Testis (tissue), 3 donors: Measurements from ENCODE around the gene EFEMP2. TPM values are rescaled to one million over a fixed set of nuclear protein-coding genes. Genes with fewer than 3 reads are reported as not detected.

ENCODE experiments used
- DNase-seq: peaks from one replicate; pipeline ENCODE4 v3.0.0-alpha.2; 2019
- H3K27ac ChIP-seq, 2 donors: fragments of 200-600 bp; sonication (generic); one replicate each; pipeline ENCODE4 v1.5.1; 2019
- H3K27me3 ChIP-seq: fragments of 200-600 bp; sonication (generic); one replicate; pipeline ENCODE4 v1.5.1; 2019
- H3K36me3 ChIP-seq: fragments of 200-600 bp; sonication (generic); one replicate; pipeline ENCODE4 v1.5.1; 2017; ENCODE audit warnings: low read depth; ENCODE audit errors: missing control alignments
- H3K4me1 ChIP-seq: fragments of 200-600 bp; sonication (generic); one replicate; pipeline ENCODE4 v1.5.1; 2019
- H3K4me3 ChIP-seq, 2 donors: fragments of 200-600 bp; sonication (generic); one replicate each; pipeline ENCODE4 v1.5.1; 2017 to 2019
- H3K9me3 ChIP-seq: fragments of 200-600 bp; sonication (generic); one replicate; pipeline ENCODE4 v1.5.1; 2017
- CTCF ChIP-seq, 3 experiments: fragments of 450-650 bp in 2 of 3; fragments of 200-600 bp in 1 of 3; sonication (generic) in 1 of 3; IDR thresholded peaks; one replicate each; pipeline ENCODE4 v1.5.1; 2016 to 2019; ENCODE audit warnings: antibody characterized with exemption in 3 of 3, mild to moderate bottlenecking in 2 of 3, moderate library complexity in 1 of 3
- POLR2A ChIP-seq: fragments of 450-650 bp; IDR thresholded peaks from one replicate; pipeline ENCODE4 v1.6.1; 2017; ENCODE audit warnings: antibody characterized with exemption, mild to moderate bottlenecking, moderate library complexity
- WGBS, 2 donors: methylation state at CpG; one replicate each; pipeline ENCODE4 v1.1.5; 2018; 5-methylcytosine and 5-hydroxymethylcytosine counted together
- intact Hi-C: fragments of 100-400 bp; cut with DNase I; formaldehyde crosslinking; loops from one replicate; pipeline ENCODE4 v1.15.1; 2023; ENCODE audit warnings: low total_unique reads
- polyA plus RNA-seq: library from polyadenylated mRNA; stranded (reverse); fragments of 350-450 nt; fragmentation: Illumina TruSeq; extraction: RNeasy Lipid Tissue Mini Kit (QIAGEN cat#74804); gene quantifications from one replicate; pipeline ENCODE4 v1.2.3, GENCODE V29; 2014; ENCODE audit warnings: low read depth, low replicate concordance; ENCODE audit not compliant: insufficient read depth
- total RNA-seq, 2 donors: library from RNA; depleted of rRNA; stranded (reverse); fragments of >200 nt; gene quantifications; one replicate each; pipeline ENCODE4 v1.2.3, GENCODE V29; 2016

EFEMP2 gene
- total and polyA plus RNA-seq, 3 donors from 2014 or later: 47.4 to 100 (median 52.4) TPM

DNA sequence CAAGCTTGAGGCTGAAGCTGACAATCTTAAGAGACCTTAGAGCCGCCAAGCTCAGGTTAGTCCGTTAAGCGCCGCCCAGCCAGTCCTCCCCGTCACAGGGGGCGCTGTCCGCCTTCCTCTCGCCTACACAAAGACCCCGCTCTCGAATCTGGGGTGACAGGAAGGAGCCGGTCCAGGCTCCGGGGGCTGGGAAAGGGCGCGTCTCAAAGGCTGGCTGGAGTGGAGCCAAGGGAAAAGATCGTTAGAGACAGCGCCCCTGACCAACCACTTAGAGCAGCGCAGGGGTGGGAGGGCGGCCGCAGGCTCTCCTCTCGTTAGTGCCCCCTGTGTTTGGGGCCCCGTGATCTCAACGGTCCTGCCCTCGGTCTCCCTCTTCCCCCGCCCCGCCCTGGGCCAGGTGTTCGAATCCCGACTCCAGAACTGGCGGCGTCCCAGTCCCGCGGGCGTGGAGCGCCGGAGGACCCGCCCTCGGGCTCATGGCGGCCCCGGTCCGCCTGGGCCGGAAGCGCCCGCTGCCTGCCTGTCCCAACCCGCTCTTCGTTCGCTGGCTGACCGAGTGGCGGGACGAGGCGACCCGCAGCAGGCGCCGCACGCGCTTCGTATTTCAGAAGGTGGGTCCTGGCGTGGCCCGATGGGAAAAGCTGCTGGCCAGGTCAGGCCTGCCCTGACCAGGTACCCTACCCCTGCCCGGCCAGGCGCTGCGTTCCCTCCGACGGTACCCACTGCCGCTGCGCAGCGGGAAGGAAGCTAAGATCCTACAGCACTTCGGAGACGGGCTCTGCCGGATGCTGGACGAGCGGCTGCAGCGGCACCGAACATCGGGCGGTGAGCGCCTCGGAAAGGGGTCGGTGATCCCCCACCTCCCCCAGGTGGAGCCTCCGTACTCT lies 12.1 kb downstream of the EFEMP2 start, which contains the start of gene MUS81:
TSS of gene MUS81 (plus strand) at position 156 of the 887 bp plus-strand sequence. CDS start at position 477, 321 bp downstream.
- 0 to 3% methylated on average over 8 to 75 of the region's 78 CpGs for WGBS, 2 donors
- peak; percentile 79 to 95 (median 94) for TF ChIP-seq CTCF (IDR thresholded peaks at IDR 0.05)
- TF ChIP-seq POLR2A: no peak

DNA sequence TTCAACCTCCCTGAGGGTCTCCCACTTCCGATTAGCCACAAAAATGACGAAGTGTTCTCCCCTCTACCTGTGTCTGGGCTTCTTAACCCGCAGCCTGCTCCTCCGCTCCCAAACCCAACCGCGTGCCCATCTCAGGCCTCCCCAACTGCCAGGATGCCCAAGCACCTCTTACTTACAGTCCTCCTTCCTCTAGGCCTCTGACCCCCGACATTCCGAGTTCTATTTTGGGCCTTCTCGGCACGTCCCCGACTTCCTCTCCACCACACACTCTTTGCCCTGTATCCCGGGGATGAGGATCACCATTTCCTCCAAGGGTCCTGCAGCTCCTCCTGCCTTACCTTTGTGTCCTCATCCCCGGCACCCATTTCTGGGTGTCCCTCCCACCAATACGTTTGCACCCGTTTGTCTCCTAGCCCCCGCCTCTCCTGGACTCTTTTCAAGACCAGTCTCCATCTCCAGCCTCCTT lies 12.8 kb downstream of the EFEMP2 start:
- Histone ChIP-seq H3K4me1 (peaks cover 13% of the 10 kb centered on the region), H3K9me3 (no peaks in the 10 kb centered on the region), H3K27ac (peak overlapping the region; percentile 88 to 94), H3K27me3 (no peaks in the 10 kb centered on the region), H3K4me3 (peak overlapping the region; percentile 85 to 97), H3K36me3 (no peaks in the 10 kb centered on the region)
- no peak for TF ChIP-seq POLR2A
- no peak for TF ChIP-seq CTCF (IDR thresholded peaks at IDR 0.05)
- WGBS, 2 donors: 0 to 1% methylated on average over 16 of the region's 16 CpGs
- intact Hi-C loops: no loop called here
- DNase-seq: peak; percentile 51

More for the DNA sequence above, 12.1 kb downstream of the EFEMP2 start, which contains the start of gene MUS81:
- Histone ChIP-seq H3K27me3 (no peaks in the 10 kb centered on the region), H3K4me3 (peak within 1 kb of the TSS; percentile 85 to 97), H3K9me3 (no peaks in the 10 kb centered on the region), H3K27ac (peak within 1 kb of the TSS; percentile 88 to 94), H3K36me3 (no peaks in the 10 kb centered on the region), H3K4me1 (peaks cover 13% of the 10 kb centered on the region)
- intact Hi-C loops: no loop called here
- DNase-seq: peak; percentile 98

- Histone ChIP-seq H3K9me3 (no peaks in the 10 kb centered on the region), H3K4me3 (peak overlapping the region; percentile 85 to 97), H3K27ac (peak overlapping the region; percentile 88 to 94), H3K27me3 (no peaks in the 10 kb centered on the region), H3K36me3 (no peaks in the 10 kb centered on the region), H3K4me1 (peaks cover 13% of the 10 kb centered on the region)
- peak; percentile 100 for DNase-seq
- intact Hi-C loops: no loop called here
- WGBS, 2 donors: 1% methylated on average over 25 to 46 of the region's 46 CpGs
- TF ChIP-seq POLR2A: peak; percentile 82
- peak in 2 of 3 experiments; percentile 1 to 18 for TF ChIP-seq CTCF (IDR thresholded peaks at IDR 0.05)
Observed at GRCh38 chr11:65859095-65859811, 13.3 kb downstream of the EFEMP2 start.

- intact Hi-C loops: no loop called here
- H3K36me3 ChIP-seq: no peaks in the 10 kb centered on the region
Observed at GRCh38 chr11:65858681-65859087, 13.9 kb downstream of the EFEMP2 start.

More at GRCh38 chr11:65858681-65859087, 13.9 kb downstream of the EFEMP2 start:
- DNase-seq: no peak
- no peak for TF ChIP-seq CTCF (IDR thresholded peaks at IDR 0.05)
- no peak for TF ChIP-seq POLR2A
- 0 to 1% methylated on average over 10 of the region's 10 CpGs for WGBS, 2 donors
- H3K4me3 ChIP-seq: peak overlapping the region; percentile 85 to 97
- H3K27me3 ChIP-seq: no peaks in the 10 kb centered on the region
- peaks cover 13% of the 10 kb centered on the region for H3K4me1 ChIP-seq
- no peaks in the 10 kb centered on the region for H3K9me3 ChIP-seq
- H3K27ac ChIP-seq: peak overlapping the region; percentile 88 to 94
